ENCODE data around the gene KLF7.

DNA sequence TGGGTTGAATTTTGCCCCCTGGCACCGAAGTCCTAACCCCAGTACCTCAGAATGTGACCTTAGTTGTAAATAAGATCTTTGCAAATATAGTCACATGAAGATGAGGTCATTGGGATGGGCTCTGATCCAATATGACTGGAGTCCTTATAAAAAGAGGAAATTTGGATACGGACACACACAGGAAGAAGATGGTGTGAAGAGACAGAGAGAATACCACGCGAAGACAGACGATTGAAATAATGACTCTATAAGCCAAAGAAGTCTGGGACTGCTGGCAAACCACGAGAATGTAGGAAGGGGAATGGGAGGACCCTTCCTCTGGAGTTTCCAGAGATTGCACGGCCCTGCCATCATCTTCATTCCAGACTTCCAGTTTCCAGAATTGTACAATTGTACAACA lies 127.9 kb downstream of the KLF7 start:
- TF ChIP-seq, protein P1, sequence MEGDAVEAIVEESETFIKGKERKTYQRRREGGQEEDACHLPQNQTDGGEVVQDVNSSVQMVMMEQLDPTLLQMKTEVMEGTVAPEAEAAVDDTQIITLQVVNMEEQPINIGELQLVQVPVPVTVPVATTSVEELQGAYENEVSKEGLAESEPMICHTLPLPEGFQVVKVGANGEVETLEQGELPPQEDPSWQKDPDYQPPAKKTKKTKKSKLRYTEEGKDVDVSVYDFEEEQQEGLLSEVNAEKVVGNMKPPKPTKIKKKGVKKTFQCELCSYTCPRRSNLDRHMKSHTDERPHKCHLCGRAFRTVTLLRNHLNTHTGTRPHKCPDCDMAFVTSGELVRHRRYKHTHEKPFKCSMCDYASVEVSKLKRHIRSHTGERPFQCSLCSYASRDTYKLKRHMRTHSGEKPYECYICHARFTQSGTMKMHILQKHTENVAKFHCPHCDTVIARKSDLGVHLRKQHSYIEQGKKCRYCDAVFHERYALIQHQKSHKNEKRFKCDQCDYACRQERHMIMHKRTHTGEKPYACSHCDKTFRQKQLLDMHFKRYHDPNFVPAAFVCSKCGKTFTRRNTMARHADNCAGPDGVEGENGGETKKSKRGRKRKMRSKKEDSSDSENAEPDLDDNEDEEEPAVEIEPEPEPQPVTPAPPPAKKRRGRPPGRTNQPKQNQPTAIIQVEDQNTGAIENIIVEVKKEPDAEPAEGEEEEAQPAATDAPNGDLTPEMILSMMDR (IDR thresholded peaks at IDR 0.05): no peak
- no peak for TF ChIP-seq EP300 (IDR thresholded peaks at IDR 0.05)
- no peak for TF ChIP-seq POLR2A (IDR thresholded peaks at IDR 0.05)
